HG03280 (cell line): ENCODE measurements around the gene EFCAB8.

Source experiments
- ATAC-seq: cut with Tn5 transposase; IDR thresholded peaks from one replicate; pipeline ENCODE4 v1.9.1; 2021; ENCODE audit warnings: mild to moderate bottlenecking, moderate library complexity; ENCODE audit not compliant: unreplicated experiment

The EFCAB8 gene

DNA sequence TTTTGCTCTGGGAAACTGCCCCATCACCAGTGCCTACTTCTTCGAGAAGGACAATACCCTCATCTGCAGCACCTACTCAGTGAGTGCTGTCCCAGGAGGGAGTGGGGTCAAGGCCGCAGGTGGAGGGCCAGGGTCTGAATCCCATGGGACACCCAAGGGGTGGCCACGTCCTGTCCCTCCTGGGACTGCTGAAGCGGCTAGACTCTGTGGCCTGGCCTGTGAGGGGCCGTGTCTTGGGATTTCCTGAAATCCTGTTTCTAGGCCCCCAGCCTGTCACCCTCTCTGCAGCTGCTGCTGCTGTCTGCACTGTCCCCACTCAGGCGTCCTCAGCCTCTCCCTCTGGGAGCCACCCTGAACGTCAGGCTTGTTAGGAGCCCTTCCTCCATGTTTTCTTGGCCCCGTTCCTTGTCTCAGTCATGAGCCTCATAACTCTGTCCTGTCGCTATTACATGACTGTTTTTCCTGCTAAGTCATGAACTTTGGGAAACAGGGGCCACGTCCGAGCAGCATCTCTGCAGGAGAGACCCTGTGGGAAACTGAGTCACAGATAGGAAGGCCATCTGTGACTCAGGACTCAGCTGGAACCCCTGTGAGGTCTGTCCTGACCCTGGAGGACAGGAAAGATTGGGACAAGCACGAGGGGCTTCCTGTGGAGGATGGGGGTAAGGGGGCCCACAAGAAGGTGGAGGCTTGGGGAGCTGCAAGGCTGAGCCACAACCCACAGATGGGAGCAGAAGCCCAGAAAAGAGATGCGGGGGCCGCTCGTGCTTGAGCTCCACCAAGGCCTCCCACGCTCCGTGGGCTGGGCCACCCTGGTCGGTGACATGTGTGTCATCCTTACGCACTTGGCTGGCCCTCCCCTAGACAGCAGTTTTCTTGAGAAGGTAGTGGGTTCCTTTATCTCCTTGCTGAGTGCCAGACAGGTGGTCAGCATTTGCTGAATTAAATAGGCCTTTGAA lies 49.9 kb downstream of the EFCAB8 start:
- no peak for ATAC-seq

DNA sequence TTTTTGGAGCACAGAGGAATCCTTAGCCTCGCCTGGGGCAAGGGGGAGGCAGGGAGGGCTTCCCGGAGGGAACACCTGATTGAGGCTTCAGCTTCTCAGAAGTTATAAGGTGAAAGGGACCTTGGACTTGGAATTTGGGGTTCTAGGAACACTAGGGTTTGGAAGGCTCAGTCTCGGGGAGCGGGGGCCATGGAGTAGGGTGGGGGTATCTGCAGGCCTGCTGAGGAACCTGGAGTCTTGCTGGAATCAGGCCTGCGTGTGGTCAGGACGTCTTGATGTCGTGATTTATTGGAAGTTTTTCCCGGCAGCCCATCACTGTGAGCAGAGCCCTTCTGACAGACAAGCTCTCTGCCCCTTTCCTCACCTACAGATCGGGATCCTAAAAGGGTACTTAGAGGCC lies 50.7 kb downstream of the EFCAB8 start:
- ATAC-seq, result no peak

DNA sequence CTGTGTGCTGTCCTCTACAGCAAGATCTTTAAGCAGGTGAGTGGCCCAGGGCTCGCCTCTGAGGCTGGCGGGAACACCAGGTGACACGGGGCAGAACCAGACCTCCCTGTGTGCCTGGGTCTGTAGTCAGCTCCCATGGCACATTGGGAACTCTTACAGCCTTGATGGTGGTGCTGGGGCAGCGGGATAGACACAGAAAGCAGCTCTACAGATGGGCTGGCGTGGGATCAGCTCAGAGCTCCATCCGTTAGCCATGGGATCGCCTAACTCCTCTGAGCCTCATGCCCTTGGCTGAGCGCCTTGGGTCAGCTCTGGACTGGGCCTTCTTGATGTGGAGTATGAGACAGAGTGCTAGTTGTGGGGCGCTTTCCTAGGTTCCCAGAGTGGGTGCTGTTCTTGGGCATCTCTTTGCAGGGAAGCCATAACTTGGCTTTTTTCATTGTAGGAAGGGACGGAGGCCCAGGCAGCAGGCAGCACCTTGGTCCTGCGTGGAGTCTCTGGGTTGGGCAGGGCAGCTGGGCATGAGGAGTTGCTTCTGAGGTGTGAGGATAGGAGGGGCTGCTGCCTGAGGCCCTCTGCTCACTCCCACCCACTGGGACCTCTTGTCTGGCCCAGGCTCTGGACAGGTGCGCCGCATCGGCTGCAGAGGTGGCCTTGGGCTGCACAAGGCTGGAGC lies 51.3 kb downstream of the EFCAB8 start:
- ATAC-seq, result no peak

DNA sequence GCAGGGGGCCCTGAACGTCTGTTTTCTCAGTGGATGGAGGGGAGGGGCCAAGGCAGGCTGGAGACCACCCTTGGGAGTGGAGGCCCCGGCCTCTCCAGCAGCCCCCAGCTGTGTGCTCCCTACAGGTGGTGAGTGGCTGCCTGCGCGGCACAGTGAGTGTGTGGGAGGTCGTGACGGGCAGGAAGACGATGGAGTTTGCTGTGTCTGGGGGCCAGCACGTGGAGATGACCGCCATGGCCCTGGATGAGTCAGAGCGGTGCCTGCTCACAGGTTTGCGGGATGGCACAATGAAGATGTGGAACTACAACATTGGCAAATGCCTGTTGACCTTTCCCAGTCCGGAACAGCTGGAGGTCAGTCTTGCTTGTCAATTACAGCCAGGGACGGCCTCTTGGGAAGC lies 52.6 kb downstream of the EFCAB8 start:
- ATAC-seq, result no peak

DNA sequence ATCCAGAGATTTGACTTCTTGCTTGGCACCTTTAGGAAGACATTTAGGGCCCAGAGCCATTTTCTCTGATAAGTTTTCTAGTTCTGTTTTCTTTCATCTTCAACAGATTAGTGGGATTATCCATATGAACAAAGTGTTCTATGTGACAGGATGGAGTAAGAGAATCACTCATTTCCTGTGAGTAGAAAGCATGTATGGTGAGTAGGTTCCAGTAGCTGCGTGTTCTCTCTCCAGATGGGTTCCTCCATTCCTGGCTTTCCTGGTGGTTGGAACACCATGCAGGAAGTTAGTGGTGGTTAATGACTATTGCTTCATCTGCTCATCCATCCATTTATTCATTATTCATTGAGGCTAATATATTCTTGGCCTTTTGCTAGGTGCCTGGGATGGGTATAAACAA lies 54.0 kb downstream of the EFCAB8 start:
- no peak for ATAC-seq

DNA sequence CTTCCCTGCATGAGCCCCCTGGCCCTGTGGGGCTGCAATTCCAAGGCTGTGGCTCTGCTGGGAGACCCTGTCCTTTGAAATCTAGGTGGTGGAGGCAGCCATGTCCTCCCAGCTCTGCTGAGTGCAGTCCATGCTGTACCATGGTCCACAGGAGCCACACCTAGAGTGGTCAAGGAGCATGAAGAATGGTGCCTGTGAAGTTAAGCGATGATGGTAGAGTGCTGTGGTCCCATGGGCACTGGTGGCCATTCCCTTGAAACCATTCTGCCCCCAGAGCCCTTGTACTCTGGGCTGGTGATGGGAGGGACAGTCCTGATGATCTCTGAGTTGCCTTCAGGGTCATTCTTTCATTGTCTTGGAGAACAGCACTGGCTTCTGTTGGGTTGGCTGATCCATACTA lies 55.3 kb downstream of the EFCAB8 start:
- no peak for ATAC-seq

DNA sequence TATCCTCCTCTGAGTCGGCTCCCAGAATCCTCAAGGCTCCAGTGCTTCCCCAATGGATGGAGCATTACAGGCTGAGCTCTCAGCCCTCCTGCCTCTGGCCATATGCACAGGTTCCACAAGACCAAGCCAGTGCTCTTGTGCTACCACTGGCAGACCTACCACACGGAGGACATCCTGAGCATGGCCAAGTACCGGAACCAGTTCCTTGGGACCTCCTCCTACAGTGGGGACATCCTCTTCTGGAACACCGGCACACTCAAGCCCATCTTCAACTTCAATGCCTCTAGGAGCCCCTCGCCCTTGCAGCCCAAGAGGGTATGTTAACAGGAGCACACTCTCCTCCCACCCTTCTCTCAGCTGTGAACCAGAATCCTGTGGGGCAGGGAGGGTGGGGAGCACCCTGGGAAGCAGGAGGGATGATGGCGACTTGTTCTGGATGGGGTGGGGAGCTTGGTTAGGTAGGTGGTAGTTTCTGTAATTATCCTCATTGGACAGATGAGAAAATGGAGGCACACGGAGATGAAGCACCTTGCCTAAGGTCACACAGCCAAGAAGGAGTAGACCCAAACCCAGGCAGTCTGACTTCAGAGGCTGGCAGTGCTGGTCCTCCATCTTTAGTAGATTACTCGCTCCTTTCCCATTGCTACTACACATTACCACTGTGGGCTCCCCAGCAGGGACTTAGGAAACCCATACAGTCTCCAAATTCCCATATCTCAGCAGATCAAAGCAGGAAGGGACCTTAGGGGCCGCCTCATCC lies 58.6 kb downstream of the EFCAB8 start:
- no peak for ATAC-seq

DNA sequence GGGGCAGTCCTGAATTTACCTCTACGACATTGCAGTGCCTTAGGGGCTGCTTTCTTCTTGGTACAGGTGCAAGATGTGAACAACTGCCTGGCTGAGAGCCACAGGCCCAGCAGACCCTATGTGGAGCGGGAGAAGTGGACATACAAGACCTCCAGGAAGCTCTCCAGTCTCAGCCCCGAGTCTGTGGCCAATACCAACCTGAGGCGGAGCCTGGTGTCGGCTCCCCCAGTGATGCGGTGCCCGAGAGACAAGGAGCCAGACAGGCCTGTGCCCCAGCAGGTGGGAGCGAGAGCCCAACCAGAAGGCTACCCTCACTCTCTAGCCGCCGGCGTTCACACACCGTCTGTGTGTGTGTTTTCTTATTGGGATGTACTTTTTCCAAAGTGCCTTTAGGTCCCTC lies 59.6 kb downstream of the EFCAB8 start:
- no peak for ATAC-seq

DNA sequence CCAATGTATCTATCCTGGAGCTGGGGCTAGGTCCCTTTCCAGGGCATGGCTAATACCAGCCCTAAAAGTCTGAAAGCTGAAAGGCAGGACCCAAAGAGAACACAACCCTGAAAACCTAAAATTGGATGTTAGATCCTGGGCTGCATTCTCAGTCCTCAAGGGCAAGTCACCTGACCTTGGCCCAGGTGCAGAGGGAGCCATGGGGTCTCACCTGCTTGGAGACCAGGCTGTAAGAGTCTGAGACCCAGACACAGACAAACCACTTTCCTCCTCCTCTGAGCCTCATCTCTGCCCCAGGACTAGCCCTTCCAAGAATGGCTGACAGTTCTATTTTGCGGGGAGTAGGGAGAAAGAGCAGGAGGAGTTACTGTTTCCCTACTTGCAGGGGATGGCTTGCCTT lies 60.0 kb downstream of the EFCAB8 start:
- ATAC-seq, result no peak

DNA sequence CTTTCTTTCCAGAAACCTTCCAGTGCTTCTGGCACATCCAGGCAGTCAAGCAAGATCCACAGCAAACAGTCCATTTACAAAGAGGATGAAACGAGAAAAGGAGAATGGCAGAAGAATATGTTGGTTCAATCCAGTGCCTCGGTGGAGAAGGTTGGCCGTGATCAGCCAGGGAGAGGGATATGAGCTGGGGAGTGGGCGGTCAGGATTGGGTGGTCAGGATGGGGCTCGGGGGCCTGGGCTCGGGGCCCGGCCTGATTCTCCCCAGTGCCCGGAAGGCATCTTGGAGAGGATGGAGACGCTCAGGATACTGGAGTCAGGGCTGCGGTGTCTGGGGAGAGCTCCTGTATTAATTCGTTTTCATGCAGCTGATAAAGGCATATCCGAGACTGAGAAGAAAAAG lies 61.3 kb downstream of the EFCAB8 start:
- ATAC-seq, result no peak

DNA sequence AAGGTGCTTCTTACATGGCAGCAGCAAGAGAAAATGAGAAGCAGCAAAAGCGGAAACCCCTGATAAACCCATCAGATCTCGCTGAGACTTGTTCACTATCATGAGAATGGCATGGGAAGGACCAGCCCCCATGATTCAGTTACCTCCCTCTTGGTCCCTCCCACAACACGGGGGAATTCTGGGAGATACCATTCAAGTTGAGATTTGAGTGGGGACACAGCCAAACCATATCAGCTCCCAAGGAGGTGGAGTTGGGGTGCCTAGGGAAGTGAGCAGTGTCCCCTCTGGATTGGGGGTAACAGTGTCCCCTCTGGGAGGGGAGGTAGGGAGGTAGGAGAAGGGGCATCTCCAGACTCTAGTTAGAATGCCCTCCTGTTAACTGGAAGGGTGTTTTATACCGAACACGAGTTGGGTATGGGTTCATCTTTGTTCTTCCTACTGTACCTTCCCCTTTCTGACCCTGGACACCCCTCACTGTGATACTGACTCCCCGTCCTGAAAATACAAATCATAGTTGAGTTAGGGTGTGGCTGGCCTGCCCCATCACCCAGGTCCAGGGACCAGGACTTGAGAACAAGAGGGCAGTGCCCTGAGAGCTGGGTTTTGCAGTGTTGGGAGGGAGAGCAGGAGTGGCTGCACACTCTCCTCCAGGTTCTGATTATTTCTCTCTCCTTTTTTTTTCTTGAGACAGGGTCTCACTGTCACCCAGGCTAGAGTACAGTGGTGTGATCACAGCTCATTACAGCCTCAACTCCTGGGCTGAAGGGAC lies 62.0 kb downstream of the EFCAB8 start:
- no peak for ATAC-seq

DNA sequence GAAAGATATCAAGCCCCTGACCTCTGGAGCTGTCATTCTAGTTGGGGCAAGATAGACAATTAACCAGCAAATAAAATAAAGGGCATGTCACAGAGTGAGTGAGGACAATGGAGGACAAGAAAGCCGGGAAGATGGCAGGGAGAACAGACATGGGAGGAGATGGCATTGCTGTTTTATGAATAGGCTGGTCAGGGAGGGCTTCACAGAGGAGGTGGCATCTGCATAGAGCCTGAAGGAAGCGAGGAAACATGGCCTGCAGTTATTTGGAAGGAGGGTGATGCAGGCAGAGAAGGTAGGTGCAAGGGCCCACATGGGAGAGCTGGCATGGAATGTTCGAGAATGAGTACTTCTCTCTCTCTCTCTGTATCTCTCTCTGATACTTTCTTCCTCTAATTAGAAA lies 63.7 kb downstream of the EFCAB8 start:
- ATAC-seq, result no peak

DNA sequence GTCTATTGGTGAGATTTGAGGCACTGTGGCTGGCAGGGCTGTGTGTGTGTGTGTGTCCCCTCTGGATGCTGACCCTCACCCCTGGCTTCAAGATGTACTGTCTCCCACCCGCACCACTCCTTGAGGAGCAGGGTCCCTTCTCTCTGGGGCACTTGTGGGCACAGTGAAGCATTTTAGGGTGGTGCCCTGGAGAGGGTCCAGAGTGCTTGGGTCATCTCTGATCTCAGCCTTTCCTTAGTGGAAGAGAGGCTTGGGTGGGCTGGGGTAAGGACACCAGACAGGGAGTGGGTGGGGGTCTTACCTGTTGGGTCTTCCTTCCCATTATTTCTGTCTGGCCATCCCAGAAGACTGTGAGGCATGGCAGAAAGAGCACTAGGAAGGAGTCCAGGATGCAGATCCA lies 66.1 kb downstream of the EFCAB8 start:
- ATAC-seq, result no peak

DNA sequence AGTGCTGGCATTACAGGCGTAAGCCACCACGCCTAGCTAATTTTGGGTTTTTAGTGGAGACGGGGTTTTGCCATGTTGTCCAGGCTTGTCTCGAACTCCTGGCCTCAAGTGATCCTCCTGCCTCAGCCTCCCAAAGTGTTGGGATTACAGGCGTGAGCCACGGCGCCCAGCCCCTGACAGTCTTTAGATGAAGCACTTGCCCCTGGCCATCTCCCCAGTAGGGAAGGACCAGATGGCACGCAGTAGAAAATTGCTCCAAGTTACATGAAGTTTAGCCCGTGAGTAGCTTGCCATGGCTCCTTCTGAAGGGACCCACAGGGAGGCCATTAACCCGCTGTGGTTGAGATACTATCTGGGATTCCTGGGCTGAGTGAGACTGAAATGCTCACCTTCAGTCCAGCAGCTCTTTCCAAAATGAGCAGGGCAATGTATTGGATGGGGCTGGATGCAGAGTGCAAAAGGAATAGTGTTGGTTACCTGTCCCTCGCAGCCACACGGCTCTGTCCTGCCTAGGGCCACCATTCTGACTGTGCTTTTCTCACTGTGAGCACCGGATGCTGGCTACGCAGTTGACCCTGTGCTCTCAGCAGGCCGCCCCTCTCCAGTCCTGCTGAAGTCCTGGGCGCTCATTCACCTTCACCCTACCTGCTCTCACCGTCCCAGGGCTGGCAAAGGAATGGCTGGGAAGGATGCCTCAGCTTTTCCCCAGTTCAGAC lies 66.9 kb downstream of the EFCAB8 start:
- ATAC-seq, result no peak

DNA sequence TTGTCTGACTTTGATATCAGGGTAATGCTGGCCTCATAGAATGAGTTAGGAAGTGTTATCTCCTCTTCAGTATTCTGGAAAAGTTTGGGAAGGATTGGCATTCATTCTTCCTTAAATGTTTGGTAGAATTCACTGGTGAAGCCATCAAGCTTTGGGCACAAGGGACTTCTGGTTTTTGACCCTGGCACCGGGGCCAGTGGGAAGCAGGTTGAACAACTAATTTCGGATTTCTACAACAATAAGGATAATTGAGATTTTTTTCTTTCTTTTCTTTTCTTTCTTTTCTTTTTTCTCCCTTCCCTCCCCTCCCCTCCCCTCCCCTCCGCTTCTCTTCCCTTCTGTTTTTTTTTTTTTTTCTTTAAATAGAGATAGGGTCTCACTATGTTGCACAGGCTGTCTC lies 70.4 kb downstream of the EFCAB8 start:
- ATAC-seq, result no peak

DNA sequence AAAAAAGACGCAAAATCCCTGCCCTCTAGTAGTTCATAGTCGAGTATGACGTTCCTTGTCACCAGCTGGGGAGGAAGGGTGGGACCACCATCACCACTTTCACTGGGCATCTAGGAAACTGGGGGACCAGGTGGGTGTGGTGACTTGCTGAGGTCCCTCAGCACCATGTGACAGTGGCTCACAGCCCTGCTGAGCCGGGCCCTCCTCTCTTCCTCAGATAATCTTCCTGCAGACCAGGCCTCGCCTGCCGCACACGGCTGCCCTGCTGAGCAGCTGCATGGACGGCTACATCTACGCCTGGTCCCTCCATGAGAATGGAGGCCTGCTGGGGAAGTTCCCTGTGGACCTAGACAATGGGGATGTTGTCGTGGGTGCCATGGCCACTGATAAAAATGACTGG lies 71.5 kb downstream of the EFCAB8 start:
- ATAC-seq, result no peak

DNA sequence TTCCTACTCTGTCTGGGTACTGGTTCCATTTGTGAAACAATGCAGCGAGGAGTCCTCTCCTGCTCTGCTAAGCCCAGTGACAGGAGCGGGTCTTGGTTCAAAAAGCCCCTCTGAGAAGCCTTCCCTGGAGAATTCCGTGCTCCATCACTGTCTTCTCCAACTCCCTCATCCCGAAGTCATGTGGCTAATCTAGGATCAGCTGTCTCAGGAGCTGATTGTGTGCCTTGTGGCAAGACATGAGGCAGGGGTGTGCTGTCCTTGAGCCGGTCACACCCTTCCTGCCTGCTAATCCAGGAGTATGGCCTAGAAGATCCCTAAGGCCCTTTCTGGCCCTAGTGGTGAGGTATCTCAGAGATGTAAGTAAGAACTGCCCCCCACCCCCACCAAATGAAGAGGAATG lies 72.0 kb downstream of the EFCAB8 start:
- no peak for ATAC-seq

DNA sequence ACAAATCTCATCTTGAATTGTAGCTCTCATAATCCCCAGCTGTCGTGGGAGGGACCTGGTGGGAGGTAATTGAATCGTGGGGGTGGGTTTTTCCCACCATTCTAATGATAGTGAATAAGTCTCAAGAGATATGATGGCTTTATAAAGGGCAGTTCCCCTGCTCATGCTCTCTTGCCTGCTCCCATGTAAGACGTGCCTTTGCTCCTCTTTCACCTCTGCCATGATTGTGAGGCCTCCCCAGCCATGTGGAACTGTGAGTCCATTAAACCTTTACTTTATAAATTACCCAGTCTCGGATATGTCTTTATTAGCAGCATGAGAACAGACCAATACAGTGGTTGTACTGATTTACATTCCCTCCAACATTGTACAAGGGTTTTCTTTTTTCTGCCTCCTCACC lies 75.9 kb downstream of the EFCAB8 start:
- ATAC-seq, result no peak

DNA sequence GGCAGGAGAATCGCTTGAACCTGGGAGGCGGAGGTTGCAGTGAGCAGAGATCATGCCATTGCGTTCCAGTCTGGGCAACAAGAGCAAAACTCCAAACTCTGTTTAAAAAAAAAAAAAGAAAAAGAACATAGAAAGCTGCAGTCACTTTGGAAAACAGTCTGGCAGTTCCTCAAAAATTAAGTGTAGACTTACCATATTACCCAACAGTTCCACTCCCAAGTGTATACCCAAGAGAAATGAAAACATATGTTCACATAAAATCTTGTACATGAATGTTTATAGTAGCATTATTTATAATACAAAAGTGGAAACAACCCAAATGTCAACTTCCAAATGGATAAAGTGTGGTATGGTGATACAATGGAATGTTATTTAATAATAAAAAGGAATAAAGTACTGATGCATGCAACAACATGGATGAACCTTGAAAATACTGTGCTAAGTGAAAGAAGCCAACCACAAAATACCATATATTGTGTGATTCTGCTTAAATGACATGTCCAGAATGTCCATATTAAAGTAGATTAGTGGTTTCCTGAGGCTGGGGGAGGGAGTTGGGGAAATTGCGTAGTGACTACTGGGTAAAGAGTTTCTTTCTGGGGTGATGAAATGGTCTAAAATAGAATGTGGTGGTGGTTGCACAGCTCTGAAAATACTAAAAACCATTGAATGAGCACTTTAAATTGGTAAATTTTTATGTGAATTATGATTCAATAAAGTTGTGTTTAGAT lies 82.6 kb downstream of the EFCAB8 start:
- ATAC-seq, result no peak
